Thoracic aorta (tissue), 2 donors: ENCODE results near the gene POFUT2. TPM values are rescaled to one million over a fixed set of nuclear protein-coding genes. Genes with fewer than 3 reads are reported as not detected.

ENCODE experiments used
- ATAC-seq: fragments of 150-250 bp; one replicate; pipeline ENCODE4 v1.8.0; 2017; ENCODE audit warnings: low read depth; ENCODE audit not compliant: insufficient number of reproducible peaks, low FRiP score
- DNase-seq: peaks from one replicate; pipeline ENCODE4 v3.0.0-alpha.2; 2020; ENCODE audit warnings: low spot score
- H3K27ac ChIP-seq, 2 donors: fragments of 200-600 bp; sonication (generic); 1 replicate in 1 of 2; 2 replicates in 1 of 2; pipeline ENCODE4 v1.5.1; 2016; ENCODE audit warnings: mild to moderate bottlenecking in 2 of 2, moderate library complexity in 2 of 2
- H3K27me3 ChIP-seq: fragments of 200-600 bp; sonication (generic); replicated peaks from 2 replicates; pipeline ENCODE4 v1.6.0; 2016; ENCODE audit warnings: mild to moderate bottlenecking; ENCODE audit not compliant: insufficient read depth
- H3K36me3 ChIP-seq: fragments of 200-600 bp; sonication (generic); one replicate; pipeline ENCODE4 v1.5.1; 2016
- H3K4me1 ChIP-seq, 2 donors: fragments of 200-600 bp; sonication (generic); 1 replicate in 1 of 2; 2 replicates in 1 of 2; pipeline versions ENCODE4 v1.5.1 to v1.6.0; 2016; ENCODE audit warnings: low read depth in 2 of 2, mild to moderate bottlenecking in 1 of 2; ENCODE audit not compliant: control insufficient read depth in 1 of 2
- H3K4me3 ChIP-seq: fragments of 200-600 bp; sonication (generic); 2 replicates; pipeline ENCODE4 v1.5.1; 2016; ENCODE audit warnings: mild to moderate bottlenecking
- H3K9me3 ChIP-seq: fragments of 200-600 bp; sonication (generic); 2 replicates; pipeline ENCODE4 v1.5.1; 2016
- total RNA-seq, 2 donors: library from RNA; depleted of rRNA; stranded (reverse); fragments of >200 nt; gene quantifications; one replicate each; pipeline versions ENCODE4 v1.1.0 to v1.2.3, GENCODE V29; 2016
- TF ChIP-seq, protein P1 (sequence below): fragments of 200-600 bp; sonication (generic); IDR thresholded peaks from one replicate; pipeline ENCODE4 v1.5.1; 2019; ENCODE audit warnings: antibody characterized with exemption

Gene POFUT2, protein sequence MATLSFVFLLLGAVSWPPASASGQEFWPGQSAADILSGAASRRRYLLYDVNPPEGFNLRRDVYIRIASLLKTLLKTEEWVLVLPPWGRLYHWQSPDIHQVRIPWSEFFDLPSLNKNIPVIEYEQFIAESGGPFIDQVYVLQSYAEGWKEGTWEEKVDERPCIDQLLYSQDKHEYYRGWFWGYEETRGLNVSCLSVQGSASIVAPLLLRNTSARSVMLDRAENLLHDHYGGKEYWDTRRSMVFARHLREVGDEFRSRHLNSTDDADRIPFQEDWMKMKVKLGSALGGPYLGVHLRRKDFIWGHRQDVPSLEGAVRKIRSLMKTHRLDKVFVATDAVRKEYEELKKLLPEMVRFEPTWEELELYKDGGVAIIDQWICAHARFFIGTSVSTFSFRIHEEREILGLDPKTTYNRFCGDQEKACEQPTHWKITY
- 10 to 100 TPM; 70.8 to 87.3 TPM for total RNA-seq

DNA sequence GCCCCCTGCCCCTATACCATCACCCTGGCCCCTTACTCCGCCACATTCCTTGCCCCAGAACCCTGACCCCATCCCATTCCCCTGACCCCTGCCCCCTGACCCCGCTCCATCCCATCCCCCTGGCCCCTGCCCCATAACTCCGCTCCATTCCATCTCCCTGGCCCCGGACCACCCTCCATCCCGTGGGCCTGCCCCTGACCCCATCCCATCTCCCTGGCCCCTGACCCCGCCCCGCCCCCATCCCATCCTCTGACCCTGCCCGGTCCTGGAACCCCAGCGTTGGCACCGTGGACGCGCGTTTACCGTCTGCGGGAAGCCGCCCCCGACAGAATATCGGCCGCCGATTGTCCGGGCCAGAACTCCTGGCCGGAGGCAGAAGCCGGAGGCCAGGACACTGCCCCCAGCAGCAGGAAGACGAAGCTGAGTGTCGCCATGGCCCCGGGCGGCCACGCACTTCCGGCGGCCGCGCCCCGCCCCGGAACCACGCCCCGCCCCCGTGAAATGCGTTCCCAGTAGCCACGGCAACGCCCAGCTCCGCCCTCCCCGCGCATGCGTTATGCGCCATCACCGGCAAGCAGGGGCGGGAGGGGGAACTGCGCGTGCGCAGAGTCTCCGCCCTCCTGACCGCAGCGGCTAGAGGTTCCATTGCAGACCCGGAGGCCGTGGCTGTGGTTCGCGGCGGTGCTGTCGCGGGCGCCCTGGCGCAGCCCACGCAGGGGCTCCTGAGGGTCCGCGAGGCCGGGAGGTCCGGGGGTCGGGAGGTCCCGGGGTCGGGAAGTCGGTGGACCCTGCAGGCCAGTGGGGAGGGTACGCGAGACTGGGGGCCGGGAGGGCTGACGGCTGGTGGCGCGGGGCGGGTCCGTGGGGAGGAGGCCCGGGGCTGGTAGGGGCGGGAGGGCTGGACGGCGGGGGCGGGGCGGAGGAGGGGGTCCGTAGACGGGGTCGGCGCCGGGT is at the start of gene POFUT2:
TSS of gene POFUT2 (minus strand) at position 458 of the 954 bp plus-strand sequence. CDS start at position 434, 24 bp downstream.
- peaks cover 17 to 34% of the 10 kb centered on the region in 2 donors for H3K4me1 ChIP-seq
- TF ChIP-seq, protein P1, sequence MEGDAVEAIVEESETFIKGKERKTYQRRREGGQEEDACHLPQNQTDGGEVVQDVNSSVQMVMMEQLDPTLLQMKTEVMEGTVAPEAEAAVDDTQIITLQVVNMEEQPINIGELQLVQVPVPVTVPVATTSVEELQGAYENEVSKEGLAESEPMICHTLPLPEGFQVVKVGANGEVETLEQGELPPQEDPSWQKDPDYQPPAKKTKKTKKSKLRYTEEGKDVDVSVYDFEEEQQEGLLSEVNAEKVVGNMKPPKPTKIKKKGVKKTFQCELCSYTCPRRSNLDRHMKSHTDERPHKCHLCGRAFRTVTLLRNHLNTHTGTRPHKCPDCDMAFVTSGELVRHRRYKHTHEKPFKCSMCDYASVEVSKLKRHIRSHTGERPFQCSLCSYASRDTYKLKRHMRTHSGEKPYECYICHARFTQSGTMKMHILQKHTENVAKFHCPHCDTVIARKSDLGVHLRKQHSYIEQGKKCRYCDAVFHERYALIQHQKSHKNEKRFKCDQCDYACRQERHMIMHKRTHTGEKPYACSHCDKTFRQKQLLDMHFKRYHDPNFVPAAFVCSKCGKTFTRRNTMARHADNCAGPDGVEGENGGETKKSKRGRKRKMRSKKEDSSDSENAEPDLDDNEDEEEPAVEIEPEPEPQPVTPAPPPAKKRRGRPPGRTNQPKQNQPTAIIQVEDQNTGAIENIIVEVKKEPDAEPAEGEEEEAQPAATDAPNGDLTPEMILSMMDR, result no peak

DNA sequence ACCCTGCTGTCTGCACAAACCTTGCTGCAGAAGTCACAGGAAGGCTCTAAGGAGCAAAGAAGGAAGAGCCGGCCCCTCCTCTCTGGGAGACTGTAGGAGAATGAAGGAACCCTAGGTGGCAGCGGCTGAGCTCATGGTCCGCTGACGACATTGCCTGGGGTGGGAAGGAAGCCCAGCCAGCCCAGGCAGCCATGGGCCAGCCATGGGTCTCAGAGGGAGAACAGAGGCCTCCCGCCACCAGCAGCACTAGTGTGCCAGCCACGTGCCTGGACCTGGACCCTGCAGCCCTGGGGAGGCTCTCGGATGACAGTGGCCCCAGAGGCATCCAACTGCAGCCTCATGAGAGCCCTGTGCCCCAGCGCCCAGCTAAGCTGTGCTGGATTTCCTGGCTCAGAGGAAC is 49.2 kb upstream of the POFUT2 start:
- TF ChIP-seq, protein P1, result no peak
- no peaks in the 10 kb centered on the region for H3K9me3 ChIP-seq
- no peak overlapping the region for H3K27ac ChIP-seq
- DNase-seq (no peak), ATAC-seq (no peak)
- no peak overlapping the region for H3K4me3 ChIP-seq
- H3K27me3 ChIP-seq, result no peaks in the 10 kb centered on the region
- H3K4me1 ChIP-seq, result peaks cover 12 to 16% of the 10 kb centered on the region in 2 donors
- H3K36me3 ChIP-seq, result no peaks in the 10 kb centered on the region

More for the DNA sequence above, at the start of gene POFUT2:
- DNase-seq, result peak; percentile 76
- H3K27me3 ChIP-seq, result no peaks in the 10 kb centered on the region
- peak within 1 kb of the TSS; percentile 95 for H3K4me3 ChIP-seq
- no peaks in the 10 kb centered on the region for H3K9me3 ChIP-seq
- peak; percentile 72 for ATAC-seq
- peak within 1 kb of the TSS; percentile 63 to 68 for H3K27ac ChIP-seq
- H3K36me3 ChIP-seq, result peaks cover 27% of the 10 kb centered on the region

DNA sequence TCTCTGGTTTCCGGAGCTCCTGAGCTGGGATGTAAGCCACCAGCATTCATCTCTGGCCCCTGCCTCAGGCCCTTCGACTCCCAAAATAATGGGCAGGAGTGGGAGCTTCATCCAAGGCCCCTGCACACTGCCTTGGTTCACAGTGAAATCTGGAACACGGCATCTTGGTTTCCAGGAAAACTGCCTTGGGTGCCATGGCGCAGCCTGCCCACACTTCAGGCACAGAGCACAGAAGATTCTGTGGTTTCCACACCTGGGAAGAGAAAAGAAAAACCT is 48.8 kb upstream of the POFUT2 start:
- ATAC-seq, result no peak
- Histone ChIP-seq H3K9me3 (no peaks in the 10 kb centered on the region), H3K4me3 (no peak overlapping the region), H3K27me3 (no peaks in the 10 kb centered on the region), H3K4me1 (peaks cover 12 to 16% of the 10 kb centered on the region in 2 donors), H3K27ac (no peak overlapping the region), H3K36me3 (no peaks in the 10 kb centered on the region)
- TF ChIP-seq, protein P1, result no peak
- DNase-seq, result no peak

DNA sequence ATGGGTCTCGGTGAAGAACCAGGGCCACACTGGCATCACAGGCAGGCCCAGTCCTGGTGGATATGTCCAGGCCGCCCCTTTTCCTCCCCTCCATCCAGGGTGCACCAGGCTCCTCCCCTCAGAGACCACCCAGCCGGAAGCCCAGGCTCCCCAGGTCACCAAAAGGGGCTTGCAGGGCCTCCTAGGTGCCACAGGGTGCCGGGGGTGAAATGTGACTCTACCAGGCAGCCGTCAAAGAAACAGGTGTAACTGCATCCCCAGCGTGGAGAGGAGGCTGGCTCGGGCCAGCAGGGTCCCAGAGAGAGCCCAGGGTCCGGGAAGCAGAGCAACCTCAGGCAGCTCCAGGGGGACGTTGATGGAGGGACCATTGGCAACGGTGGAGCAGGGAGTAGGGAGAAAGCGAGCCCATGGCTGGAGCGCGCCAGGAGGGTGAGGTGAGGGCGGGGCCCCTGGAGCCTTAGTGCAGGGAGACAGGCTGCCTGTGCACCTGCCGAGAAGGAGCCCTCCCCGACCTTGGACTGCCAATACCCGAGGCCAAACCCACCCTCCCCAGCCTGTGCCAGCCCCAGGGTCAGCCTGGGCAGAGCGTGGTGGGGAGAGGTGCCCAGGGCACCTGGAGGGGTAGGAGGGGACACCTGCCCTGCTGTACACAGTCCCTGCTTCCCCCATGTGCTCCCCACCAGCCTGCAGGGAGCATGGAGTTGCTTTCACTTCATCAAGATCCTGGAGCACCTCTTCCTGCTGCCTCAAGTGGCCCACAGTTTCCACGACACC is 48.3 kb upstream of the POFUT2 start:
- Histone ChIP-seq H3K4me3 (no peak overlapping the region), H3K27me3 (no peaks in the 10 kb centered on the region), H3K4me1 (peaks cover 12 to 16% of the 10 kb centered on the region in 2 donors), H3K36me3 (no peaks in the 10 kb centered on the region), H3K9me3 (no peaks in the 10 kb centered on the region), H3K27ac (no peak overlapping the region)
- DNase-seq (no peak), ATAC-seq (no peak)
- TF ChIP-seq, protein P1, result no peak
